Suppressor macrophage treated with lipopolysaccharide for 4 hours (primary cell): ENCODE measurements around the gene TRIM41.
A peak's percentile ranks its signal among the peaks of the same experiment; 100 is the strongest.

Experiments
- DNase-seq: peaks from one replicate; pipeline ENCODE4 v3.0.0-alpha.2; 2020

TRIM41 gene

GRCh38 chr5:181233801-181234454 is 10.8 kb downstream of the TRIM41 start:
- DNase-seq: no peak

DNA sequence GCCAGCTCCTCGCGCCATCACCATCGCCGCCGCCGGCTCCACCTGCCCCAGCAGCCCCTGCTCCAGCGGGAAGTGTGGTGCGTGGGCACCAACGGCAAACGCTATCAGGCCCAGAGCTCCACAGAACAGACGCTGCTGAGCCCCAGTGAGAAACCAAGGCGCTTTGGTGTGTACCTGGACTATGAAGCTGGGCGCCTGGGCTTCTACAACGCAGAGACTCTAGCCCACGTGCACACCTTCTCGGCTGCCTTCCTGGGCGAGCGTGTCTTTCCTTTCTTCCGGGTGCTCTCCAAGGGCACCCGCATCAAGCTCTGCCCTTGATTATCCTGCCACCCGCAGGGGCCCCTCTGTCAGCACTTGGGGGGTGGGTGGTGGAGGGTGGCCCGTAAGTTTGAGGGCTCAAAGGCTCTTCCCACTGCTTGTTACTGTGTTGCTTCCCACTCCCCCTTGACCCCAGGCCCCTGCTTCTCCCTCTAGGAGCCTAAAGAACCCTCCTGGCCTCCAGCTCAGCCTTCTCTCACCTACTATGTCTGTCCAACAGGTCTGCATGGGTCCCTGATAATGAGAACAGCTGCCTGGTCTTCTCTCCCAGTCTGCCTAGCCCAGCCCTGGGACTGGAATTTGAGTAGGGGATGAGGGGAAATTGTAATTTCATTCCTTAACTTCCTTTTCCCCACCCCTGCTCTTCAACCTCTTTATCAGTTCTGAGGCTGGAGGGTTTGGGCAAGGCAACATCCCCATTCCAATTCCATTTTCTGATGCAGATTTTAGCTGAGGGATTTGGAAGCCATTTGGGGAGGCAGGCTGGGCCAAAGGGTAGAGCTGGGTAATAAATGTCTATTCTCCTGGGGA is 11.6 kb downstream of the TRIM41 start:
- DNase-seq: no peak

- no peak for DNase-seq
Observed at GRCh38 chr5:181235323-181235688, 12.2 kb downstream of the TRIM41 start.

DNA sequence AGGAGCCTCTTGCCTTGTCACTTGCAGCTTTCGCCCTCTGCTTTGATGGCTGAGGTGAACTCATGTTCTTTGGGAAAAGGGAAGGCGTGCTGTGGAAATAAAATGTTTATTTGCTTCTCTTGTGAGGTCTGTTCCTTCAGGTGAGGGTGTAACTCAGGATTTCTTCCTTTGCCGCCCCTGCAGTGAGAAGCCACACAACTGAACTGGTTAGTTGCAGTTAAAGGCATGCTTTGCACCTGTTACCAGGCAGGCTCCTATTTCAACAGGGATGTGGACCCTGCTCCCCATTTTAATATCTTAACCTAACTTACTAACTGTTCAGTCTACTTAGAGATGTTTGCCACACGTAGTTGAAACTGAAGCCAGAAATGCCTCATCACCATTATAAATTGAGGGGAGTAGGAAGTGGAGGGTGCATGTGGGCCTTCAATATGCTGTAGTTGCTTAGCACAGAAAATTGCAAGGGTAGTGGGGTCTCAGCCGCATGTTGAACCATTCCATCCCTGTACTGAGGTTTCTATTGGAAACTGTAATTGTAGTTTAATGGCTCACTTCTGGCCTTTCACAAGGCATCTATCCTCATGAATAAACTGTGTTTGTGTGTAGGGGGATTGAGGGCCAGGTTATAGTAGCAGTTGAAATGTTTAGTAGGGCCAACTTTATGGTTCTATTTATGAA is 12.7 kb downstream of the TRIM41 start:
- no peak for DNase-seq

DNA sequence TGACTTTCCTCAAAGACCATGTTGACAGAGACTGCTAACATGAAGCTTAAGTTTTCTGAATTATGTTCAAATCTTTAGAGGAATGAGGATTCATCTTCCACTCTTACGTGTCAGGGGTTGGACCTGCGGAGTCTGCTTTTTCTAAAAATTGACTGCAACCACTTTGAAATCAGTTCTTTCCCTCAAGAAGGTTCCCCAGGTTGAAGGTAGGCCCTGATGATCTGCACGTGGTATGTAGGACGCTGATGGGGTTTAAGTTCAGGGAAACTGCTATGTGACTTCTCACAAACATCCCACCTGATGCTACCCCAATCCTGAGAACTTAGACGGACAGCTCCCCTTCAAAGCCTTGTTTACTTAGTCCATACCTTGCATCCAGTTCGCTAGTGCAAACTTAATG is 13.4 kb downstream of the TRIM41 start:
- no peak for DNase-seq

GRCh38 chr5:181236954-181237641 is 14.0 kb downstream of the TRIM41 start:
- no peak for DNase-seq

- DNase-seq: no peak
Observed at GRCh38 chr5:181237729-181238385, 14.8 kb downstream of the TRIM41 start.

DNA sequence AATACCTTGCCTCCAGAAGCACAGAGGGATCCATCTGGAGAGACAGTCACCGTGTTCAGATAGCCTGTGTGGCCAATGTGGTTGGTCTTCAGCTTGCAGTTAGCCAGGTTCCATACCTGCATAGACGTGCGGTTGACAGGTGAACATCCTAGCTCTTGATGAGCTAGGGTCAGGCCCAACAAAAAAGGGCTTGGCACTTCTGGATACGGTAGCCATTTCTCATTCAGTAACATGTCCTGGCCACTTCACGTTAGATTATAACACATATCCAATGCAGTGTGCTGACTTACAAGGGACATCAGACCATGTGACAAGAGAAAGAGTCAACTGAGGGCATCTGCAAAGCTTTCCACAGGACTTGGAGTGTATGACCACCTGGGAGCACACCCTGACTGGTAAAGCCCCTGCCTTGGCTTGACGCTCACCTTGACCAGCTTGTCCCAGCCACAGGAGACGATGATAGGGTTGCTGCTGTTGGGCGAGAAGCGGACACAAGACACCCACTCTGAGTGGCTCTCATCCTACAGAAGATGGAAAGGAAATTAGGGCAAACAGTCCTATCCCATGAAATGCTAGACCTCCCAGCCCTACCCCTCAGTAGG is 16.1 kb downstream of the TRIM41 start:
- no peak for DNase-seq

DNA sequence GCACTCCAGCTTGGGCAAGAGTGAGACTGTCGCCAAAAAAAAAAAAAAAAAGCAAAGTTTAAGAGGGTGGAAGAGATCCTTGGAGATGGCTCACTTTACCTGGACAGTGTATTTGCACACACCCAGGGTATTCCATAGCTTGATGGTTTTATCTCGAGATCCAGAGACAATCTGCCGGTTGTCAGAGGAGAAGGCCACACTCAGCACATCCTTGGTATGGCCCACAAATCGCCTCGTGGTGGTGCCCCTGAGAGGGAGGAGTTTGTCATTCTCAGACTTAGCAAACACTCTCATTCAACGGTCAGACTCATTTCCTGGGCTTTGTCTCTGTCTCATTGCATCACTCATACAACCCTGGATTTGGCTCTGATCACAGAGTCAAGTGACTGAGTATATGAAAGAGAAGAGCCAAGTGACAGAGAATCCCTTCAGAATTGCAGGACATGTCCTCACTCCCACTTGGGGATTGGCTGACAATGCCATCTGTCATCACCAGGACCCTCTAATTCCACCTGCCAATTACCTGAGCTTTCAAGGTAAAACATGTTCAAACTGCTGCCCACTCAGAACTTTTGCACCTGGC is 18.4 kb downstream of the TRIM41 start:
- DNase-seq: peak; percentile 93

DNA sequence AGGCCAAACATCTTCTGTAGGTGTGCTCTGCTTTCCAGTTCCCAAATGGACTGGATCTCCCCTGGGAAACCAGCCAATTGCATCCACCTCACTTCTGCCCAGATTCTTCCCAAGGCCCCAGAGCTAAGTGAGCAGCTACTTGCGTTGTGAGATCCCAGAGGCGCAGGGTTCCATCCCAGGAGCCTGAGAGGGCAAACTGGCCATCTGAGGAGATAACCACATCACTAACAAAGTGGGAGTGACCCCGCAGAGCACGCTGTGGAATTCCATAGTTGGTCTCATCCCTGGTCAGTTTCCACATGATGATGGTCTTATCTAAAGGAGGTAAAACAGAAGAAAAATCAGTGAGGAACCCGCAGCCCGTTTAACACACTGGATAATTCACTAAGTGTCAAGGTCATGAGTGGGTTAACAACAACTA is 19.0 kb downstream of the TRIM41 start:
- DNase-seq: no peak

DNA sequence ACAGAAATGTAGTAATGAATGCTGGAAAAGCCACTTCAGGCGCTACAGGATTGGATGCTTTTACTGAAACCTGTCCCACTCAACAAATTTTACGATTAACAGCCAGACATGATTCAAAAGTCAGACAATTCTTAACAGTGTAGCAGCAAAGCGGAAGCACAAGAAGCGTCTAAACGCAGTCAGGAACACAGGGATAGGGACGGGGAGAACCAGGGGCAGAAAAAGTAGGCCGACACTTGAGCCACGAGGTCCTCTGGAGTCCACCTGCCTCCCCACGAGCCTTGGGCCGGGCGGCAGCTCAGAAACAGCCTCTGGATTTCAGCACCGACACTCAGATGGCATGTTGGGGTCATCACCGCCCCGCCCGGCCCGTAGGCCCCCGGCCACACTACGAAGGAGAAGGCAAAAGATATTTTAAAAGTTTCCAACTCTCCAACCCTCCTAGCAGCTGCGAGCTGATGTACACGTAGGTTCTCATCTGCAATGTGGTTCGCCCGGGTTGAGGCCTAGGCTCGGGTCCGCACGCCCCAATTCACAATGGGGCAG is 20.0 kb downstream of the TRIM41 start:
- peak; percentile 36 for DNase-seq

GRCh38 chr5:181243564-181244343 is 20.7 kb downstream of the TRIM41 start, which contains the start of gene RACK1:
TSS of gene RACK1 (minus strand) at chr5:181243906. CDS start at chr5:181243800, 106 bp downstream.
- peak; percentile 92 for DNase-seq

DNA sequence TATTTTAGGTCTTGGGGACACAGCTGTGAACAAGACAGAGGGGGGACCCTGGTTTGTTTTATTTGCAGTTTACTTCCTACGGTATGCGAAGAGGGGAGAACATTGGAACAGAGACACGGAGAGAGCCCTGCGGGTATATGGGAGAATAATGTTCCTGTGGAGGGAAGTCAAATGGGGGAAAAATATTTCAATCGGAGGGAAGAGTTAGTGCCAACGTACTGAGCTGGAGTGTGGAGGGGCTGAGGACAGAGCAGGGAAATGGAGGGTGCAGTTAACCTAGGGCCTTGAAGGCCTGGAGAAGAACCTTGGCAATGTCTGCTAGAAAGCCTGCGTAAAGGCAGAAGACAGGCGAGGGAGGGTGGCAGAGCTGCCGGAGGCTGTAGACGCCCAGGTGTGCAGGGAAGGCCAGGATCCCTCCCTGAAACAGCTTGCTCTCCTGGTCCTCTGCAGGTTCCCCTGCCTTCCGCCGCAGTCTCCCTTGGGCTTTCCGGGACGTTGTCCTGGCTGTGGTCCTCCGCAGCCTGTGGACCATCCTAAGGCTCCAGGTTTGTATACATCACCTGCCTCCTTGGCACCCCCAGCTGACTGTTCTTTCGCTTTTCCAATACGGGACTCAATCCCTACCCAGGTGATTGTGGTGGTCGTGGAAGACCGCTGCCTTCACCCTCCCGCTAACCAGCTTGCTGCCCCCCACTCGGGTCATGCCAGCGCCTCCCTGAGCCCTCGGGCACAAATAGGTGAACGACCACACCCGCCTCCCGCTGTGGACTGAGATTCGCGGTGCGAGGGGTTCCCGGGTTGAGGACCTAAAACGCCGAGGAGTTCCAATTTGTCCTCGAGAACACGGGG is 22.6 kb downstream of the TRIM41 start:
- DNase-seq: no peak

- DNase-seq: peak; percentile 98
Observed at GRCh38 chr5:181246276-181247049, 23.4 kb downstream of the TRIM41 start.

GRCh38 chr5:181248277-181248676 is 25.2 kb downstream of the TRIM41 start:
- DNase-seq: no peak

DNA sequence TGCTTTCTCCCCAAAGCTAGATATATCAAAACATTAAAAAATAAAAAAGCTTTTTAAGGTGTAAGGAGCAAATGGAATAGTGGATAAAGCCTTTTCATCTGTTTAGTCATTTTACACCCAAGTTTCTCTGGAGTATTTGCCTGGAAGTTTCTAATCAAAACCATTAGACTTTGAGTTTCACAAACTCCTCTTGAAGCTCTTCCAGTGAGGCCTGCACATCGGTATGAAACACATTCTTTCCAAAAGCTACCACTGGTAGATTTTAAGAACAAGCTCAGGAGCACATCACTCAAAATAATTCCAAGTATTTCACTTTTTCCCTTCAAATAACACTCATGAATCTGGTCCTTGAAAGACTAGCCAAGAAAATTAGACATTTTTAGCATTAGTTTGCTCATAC is 32.2 kb downstream of the TRIM41 start:
- no peak for DNase-seq

DNA sequence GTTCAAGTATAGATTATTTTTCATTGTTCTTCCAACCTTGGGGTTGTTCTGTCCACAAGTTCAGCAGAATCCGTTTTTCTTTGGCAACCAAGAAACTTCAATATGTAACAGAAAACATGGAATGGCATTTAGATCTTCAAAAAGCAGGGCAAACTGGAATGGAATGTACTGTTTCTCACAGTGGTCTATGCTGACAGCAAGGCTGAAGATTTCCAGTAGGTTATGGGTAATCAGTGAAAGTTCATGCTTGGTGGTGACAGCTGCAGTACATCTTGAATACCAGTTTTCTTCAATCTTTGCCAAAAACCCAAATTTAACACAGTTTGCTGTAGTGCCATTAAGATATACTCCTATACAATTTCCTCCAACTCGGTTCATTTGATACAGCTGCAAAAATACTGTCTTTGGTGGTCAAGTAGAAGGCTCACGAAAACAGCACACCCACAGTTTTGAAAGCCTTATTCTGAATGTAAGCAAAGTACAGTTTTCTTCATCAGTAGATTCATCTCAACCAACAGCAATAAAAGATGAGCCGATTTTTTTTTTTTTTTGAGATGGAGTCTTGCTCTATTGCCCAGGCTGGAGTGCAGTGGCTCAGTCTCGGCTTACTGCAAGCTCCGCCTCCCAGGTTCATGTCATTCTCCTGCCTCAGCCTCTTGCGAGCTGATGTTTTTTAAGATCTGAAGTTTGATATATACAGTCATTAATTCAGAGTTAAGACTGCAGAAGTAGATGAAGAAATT is 32.9 kb downstream of the TRIM41 start:
- DNase-seq: no peak

GRCh38 chr5:181258576-181258975 is 35.5 kb downstream of the TRIM41 start:
- no peak for DNase-seq
